ENCODE results near the gene SHISA3. TPM values are rescaled to one million over a fixed set of nuclear protein-coding genes. Genes with fewer than 3 reads are reported as not detected.

SHISA3 gene
- total RNA-seq, 4 donors from 2014 or later, result 6.9 to 55.5 (median 37.5) TPM

DNA sequence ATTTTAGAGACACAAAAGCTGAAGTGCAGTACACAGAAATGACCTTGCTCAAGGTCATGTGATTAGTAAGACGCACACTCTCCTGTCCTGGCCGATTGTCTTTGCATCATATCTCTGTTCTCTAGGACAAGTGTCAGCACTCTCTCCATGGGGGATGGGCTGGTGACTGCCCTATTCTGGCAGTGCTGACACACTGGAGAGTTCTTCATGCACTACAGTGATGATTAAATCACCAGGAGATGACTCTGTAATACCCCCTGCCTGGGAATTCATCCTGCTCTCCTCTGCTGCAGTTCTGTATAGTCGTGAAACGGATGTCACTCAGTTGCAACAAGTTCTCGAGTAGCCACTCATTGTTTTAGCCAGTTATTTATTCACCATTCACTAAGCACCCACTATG lies 5.3 kb upstream of the SHISA3 start:
- WGBS, 2 donors, result 62 to 74% methylated on average over 5 of the region's 5 CpGs
- no peak overlapping the region for H3K27ac ChIP-seq
- H3K4me3 ChIP-seq, result no peak overlapping the region
- H3K4me1 ChIP-seq, result peaks cover 0 to 8% (median 3%) of the 10 kb centered on the region in 4 donors
- peaks cover 0 to 20% of the 10 kb centered on the region in 2 donors for H3K27me3 ChIP-seq
- no peaks in the 10 kb centered on the region for H3K9me3 ChIP-seq
- DNase-seq (ENCODE audit: low spot score in 2 of 2), result no peak
- TF ChIP-seq, protein P1, sequence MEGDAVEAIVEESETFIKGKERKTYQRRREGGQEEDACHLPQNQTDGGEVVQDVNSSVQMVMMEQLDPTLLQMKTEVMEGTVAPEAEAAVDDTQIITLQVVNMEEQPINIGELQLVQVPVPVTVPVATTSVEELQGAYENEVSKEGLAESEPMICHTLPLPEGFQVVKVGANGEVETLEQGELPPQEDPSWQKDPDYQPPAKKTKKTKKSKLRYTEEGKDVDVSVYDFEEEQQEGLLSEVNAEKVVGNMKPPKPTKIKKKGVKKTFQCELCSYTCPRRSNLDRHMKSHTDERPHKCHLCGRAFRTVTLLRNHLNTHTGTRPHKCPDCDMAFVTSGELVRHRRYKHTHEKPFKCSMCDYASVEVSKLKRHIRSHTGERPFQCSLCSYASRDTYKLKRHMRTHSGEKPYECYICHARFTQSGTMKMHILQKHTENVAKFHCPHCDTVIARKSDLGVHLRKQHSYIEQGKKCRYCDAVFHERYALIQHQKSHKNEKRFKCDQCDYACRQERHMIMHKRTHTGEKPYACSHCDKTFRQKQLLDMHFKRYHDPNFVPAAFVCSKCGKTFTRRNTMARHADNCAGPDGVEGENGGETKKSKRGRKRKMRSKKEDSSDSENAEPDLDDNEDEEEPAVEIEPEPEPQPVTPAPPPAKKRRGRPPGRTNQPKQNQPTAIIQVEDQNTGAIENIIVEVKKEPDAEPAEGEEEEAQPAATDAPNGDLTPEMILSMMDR (IDR thresholded peaks at IDR 0.05), result no peak
- TF ChIP-seq POLR2A (IDR thresholded peaks at IDR 0.05), result no peak
- TF ChIP-seq EP300 (IDR thresholded peaks at IDR 0.05), result no peak
- no peaks in the 10 kb centered on the region for H3K36me3 ChIP-seq

DNA sequence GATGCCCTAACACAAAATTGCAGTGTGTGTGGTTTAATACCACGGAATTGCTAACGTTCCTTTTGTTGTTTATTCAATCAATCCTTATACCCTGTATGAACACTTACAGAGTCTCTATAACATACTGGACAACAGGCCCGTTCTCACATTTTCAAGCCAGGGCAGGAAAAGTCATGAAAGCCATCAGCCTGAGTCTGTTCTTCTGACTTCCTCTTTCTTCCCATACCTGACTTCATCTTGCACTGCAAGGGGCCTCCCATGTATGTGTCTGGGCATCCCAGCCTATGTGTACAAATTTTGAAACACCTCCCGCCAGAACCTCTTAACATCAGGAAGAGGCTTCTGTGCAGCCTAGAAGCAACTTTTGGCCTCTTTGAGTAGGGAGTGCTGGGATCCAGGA lies 4.9 kb upstream of the SHISA3 start:
- Histone ChIP-seq H3K36me3 (no peaks in the 10 kb centered on the region), H3K27me3 (peaks cover 0 to 24% of the 10 kb centered on the region in 2 donors), H3K4me1 (peaks cover 0 to 12% (median 7%) of the 10 kb centered on the region in 4 donors), H3K4me3 (no peak overlapping the region), H3K27ac (no peak overlapping the region), H3K9me3 (no peaks in the 10 kb centered on the region)
- no peak for DNase-seq (ENCODE audit: low spot score in 2 of 2)
- TF ChIP-seq, protein P1 (IDR thresholded peaks at IDR 0.05), result no peak
- TF ChIP-seq EP300 (IDR thresholded peaks at IDR 0.05), result no peak
- no peak for TF ChIP-seq POLR2A (IDR thresholded peaks at IDR 0.05)
- WGBS, 2 donors, result 91 to 96% methylated on average over 4 of the region's 4 CpGs

DNA sequence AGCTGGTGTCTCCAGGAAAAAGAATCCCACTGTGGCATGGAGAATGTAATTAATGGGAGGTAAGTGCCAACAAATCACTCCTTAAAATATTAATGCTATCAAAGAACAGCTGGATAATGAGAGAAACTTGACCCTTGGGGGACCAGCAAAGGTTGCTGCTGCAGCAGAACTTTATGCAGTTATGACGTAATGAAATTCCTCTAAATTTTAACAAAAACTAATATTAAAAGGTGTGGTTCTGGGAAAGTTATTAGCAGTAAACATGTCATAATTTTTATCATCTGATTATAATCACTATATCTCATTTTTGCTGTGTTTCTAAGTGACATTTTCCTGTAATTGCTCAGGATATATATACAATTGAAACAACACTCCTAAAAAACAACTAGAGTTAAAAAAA lies 1.7 kb upstream of the SHISA3 start:
- Histone ChIP-seq H3K27me3 (peaks cover 0 to 46% of the 10 kb centered on the region in 2 donors), H3K4me1 (peaks cover 0 to 31% (median 18%) of the 10 kb centered on the region in 4 donors), H3K4me3 (no peak overlapping the region), H3K36me3 (no peaks in the 10 kb centered on the region), H3K9me3 (no peaks in the 10 kb centered on the region), H3K27ac (no peak overlapping the region)
- WGBS, 2 donors, result 90 to 96% methylated on average over 1 of the region's 1 CpG
- no peak for TF ChIP-seq POLR2A (IDR thresholded peaks at IDR 0.05)
- no peak for DNase-seq (ENCODE audit: low spot score in 2 of 2)

DNA sequence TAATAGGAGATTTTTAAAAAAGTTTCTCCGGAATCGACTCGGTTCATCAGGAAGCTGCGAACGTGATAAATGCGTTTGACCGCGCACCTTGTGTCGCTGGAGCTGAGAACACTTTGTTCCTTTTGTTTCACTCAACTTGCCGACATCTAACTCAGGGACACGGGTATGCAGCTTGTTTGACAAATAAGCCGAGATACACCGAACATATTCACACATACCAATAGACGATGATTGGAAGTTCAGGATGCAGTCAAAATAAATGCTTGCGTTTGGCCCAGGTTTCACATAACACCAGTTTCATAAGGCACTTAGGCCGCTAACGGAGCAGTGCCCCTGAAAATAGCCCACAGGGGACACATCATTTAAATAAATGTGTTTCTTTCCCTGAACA lies 932 bp upstream of the SHISA3 start:
- WGBS, 2 donors, result 47 to 60% methylated on average over 17 of the region's 17 CpGs
- Histone ChIP-seq H3K4me1 (peaks cover 0 to 31% (median 18%) of the 10 kb centered on the region in 4 donors), H3K27me3 (peaks cover 0 to 50% of the 10 kb centered on the region in 2 donors), H3K9me3 (no peaks in the 10 kb centered on the region), H3K36me3 (no peaks in the 10 kb centered on the region), H3K27ac (no peak overlapping the region), H3K4me3 (peak overlapping the region in 3 of 4 donors; percentile 57 to 70 (median 69))
- DNase-seq (ENCODE audit: low spot score in 2 of 2), result no peak
- TF ChIP-seq POLR2A (IDR thresholded peaks at IDR 0.05), result no peak
- TF ChIP-seq, protein P1 (IDR thresholded peaks at IDR 0.05), result no peak
- TF ChIP-seq EP300 (IDR thresholded peaks at IDR 0.05), result no peak

DNA sequence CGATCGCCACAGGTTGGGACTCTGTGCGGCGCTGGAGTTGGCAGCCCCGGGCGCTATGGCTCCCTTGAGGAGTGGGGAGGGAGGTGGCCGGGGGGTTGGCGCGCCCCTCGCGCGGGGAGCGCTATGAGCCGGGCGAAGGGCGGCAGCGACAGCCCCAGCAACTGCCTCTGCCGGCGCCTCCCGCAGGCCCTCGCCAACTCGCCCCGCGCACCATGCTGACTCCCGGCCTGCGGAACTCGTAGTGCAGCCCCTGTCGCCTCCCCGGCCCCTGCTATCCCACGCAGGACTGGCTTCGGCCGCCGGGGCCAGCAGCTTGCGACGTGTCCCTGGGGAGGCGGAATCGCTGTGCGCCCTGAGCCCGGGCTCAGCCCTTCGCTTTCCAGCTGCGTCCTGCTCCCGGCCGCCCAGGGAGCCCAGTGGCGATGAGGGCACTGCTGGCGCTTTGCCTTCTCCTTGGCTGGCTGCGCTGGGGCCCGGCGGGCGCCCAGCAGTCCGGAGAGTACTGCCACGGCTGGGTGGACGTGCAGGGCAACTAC lies 415 bp downstream of the SHISA3 start:
- Histone ChIP-seq H3K27me3 (peaks cover 0 to 52% of the 10 kb centered on the region in 2 donors), H3K36me3 (no peaks in the 10 kb centered on the region), H3K4me3 (peak overlapping the region; percentile 40 to 70 (median 63)), H3K27ac (peak overlapping the region; percentile 48 to 80 (median 57)), H3K9me3 (no peaks in the 10 kb centered on the region), H3K4me1 (peaks cover 0 to 31% (median 18%) of the 10 kb centered on the region in 4 donors)
- TF ChIP-seq, protein P1 (IDR thresholded peaks at IDR 0.05), result no peak
- TF ChIP-seq POLR2A (IDR thresholded peaks at IDR 0.05), result no peak
- no peak for TF ChIP-seq EP300 (IDR thresholded peaks at IDR 0.05)
- 0 to 3% methylated on average over 7 to 37 of the region's 52 CpGs for WGBS, 2 donors
- DNase-seq (ENCODE audit: low spot score in 2 of 2), result no peak
